OCI-LY1 (cell line): Measurements from ENCODE around the gene GALNT2.
A peak's percentile ranks its signal among the peaks of the same experiment; 100 is the strongest.

Experiments
- H2AFZ ChIP-seq: fragments of 200-600 bp; sonication (generic), shearing (Covaris generic); 2 replicates; pipeline ENCODE4 v1.6.0; 2014; ENCODE audit warnings: antibody characterized with exemption, mild to moderate bottlenecking, low read length
- H3F3A ChIP-seq: fragments of 200-600 bp; sonication (generic), shearing (Covaris generic); 2 replicates; pipeline ENCODE4 v1.6.0; 2014; ENCODE audit warnings: mild to moderate bottlenecking, antibody characterized with exemption, low read length, moderate library complexity; ENCODE audit not compliant: insufficient read depth
- H3K27ac ChIP-seq: fragments of 200-600 bp; sonication (generic); 2 replicates; pipeline ENCODE4 v1.5.1; 2014; ENCODE audit warnings: low read length, mixed run types, mild to moderate bottlenecking, low read depth; ENCODE audit not compliant: poor library complexity, severe bottlenecking
- H3K27me3 ChIP-seq: fragments of 200-600 bp; sonication (generic); 2 replicates; pipeline ENCODE4 v1.6.0; 2014; ENCODE audit warnings: antibody characterized with exemption, mild to moderate bottlenecking, low read length, moderate library complexity; ENCODE audit not compliant: insufficient read depth
- H3K36me3 ChIP-seq: fragments of 200-600 bp; sonication (generic); 2 replicates; pipeline ENCODE4 v1.6.1; 2014; ENCODE audit warnings: mild to moderate bottlenecking, antibody characterized with exemption, low read length, moderate library complexity, mixed read lengths; ENCODE audit not compliant: insufficient read depth
- H3K4me1 ChIP-seq: fragments of 200-600 bp; sonication (generic); 2 replicates; pipeline ENCODE4 v1.5.1; 2014; ENCODE audit warnings: mild to moderate bottlenecking, low read length, moderate library complexity; ENCODE audit not compliant: insufficient read depth, severe bottlenecking
- H3K4me2 ChIP-seq: fragments of 200-600 bp; sonication (generic), shearing (Covaris generic); 2 replicates; pipeline ENCODE4 v1.6.1; 2014; ENCODE audit warnings: low read length
- H3K4me3 ChIP-seq: fragments of 200-600 bp; sonication (generic); 2 replicates; pipeline ENCODE4 v1.5.1; 2014; ENCODE audit warnings: low read length, low read depth, mild to moderate bottlenecking, mixed read lengths; ENCODE audit not compliant: poor library complexity, severe bottlenecking
- H3K79me2 ChIP-seq: fragments of 200-600 bp; shearing (Covaris generic); 2 replicates; pipeline ENCODE4 v1.6.1; 2016; ENCODE audit warnings: mixed run types, low read length, mixed read lengths; ENCODE audit not compliant: insufficient read depth
- H3K9ac ChIP-seq: fragments of 200-600 bp; sonication (generic), shearing (Covaris generic); 2 replicates; pipeline ENCODE4 v1.6.1; 2014; ENCODE audit warnings: mild to moderate bottlenecking, low read length, mixed read lengths
- H3K9me2 ChIP-seq: fragments of 200-600 bp; sonication (generic), shearing (Covaris generic); 2 replicates; pipeline ENCODE4 v1.6.1; 2014; ENCODE audit warnings: low read depth, mild to moderate bottlenecking, low read length, mixed read lengths
- H3K9me3 ChIP-seq: fragments of 200-600 bp; shearing (Covaris generic); 2 replicates; pipeline ENCODE4 v1.6.1; 2014; ENCODE audit warnings: low read length, mixed read lengths
- H4K20me1 ChIP-seq: fragments of 200-600 bp; sonication (generic), shearing (Covaris generic); 2 replicates; pipeline ENCODE4 v1.6.0; 2016; ENCODE audit warnings: mild to moderate bottlenecking, low read length; ENCODE audit not compliant: insufficient read depth
- CTCF ChIP-seq: fragments of 200-600 bp; sonication (generic), shearing (Covaris generic); IDR thresholded peaks from 2 replicates; pipeline ENCODE4 v1.5.1; 2017; ENCODE audit warnings: mild to moderate bottlenecking, antibody characterized with exemption, low read length, moderate library complexity, mixed read lengths
- EZH2 ChIP-seq: fragments of 200-600 bp; sonication (generic), shearing (Covaris generic); IDR thresholded peaks from 2 replicates; pipeline ENCODE4 v1.8.0; 2017; ENCODE audit warnings: borderline replicate concordance, mixed run types, mild to moderate bottlenecking, antibody characterized with exemption, low read length, moderate library complexity, mixed read lengths

Gene GALNT2

GRCh38 chr1:230174041-230174440, 107.0 kb downstream of the GALNT2 start:
- Histone ChIP-seq H3K36me3 (peaks cover 8% of the 10 kb centered on the region; the same call in 1 of the 2 replicates), H3K4me3 (no peak overlapping the region), H3K27ac (peak overlapping the region; percentile 54), H3K79me2 (peaks cover 22% of the 10 kb centered on the region), H2AFZ (no peak overlapping the region), H3K4me1 (peaks cover 60% of the 10 kb centered on the region), H3K9me3 (no peaks in the 10 kb centered on the region), H3K4me2 (no peak overlapping the region), H3K9ac (peak overlapping the region; percentile 16; the same call in 1 of the 2 replicates), H3F3A (no peaks in the 10 kb centered on the region), H3K9me2 (no peaks in the 10 kb centered on the region), H4K20me1 (no peaks in the 10 kb centered on the region), H3K27me3 (no peaks in the 10 kb centered on the region)
- TF ChIP-seq CTCF (no peak), EZH2 (no peak)

- no peak for TF ChIP-seq EZH2
- no peaks in the 10 kb centered on the region for H3F3A ChIP-seq
- H3K4me3 ChIP-seq, result no peak overlapping the region
- H3K4me1 ChIP-seq, result peaks cover 54% of the 10 kb centered on the region
- peak overlapping the region; percentile 54 for H3K27ac ChIP-seq
- peak overlapping the region; percentile 16; the same call in 1 of the 2 replicates for H3K9ac ChIP-seq
- no peaks in the 10 kb centered on the region for H3K27me3 ChIP-seq
- H2AFZ ChIP-seq, result no peak overlapping the region
- peaks cover 17% of the 10 kb centered on the region; the same call in 1 of the 2 replicates for H3K79me2 ChIP-seq
- peak overlapping the region; percentile 6; the same call in 1 of the 2 replicates for H3K4me2 ChIP-seq
- no peaks in the 10 kb centered on the region for H3K9me2 ChIP-seq
- H3K9me3 ChIP-seq, result no peaks in the 10 kb centered on the region
- no peaks in the 10 kb centered on the region for H4K20me1 ChIP-seq
- H3K36me3 ChIP-seq, result peaks cover 13% of the 10 kb centered on the region; the same call in 1 of the 2 replicates
Measured at GRCh38 chr1:230174471-230175162, 107.6 kb downstream of the GALNT2 start.

- H3K27me3 ChIP-seq, result no peaks in the 10 kb centered on the region
- H3K9ac ChIP-seq, result no peak overlapping the region; the same call in 1 of the 2 replicates
- H3K79me2 ChIP-seq, result peaks cover 10% of the 10 kb centered on the region; the same call in 1 of the 2 replicates
- no peaks in the 10 kb centered on the region for H3K9me3 ChIP-seq
- TF ChIP-seq EZH2 (no peak), CTCF (no peak)
- H3K27ac ChIP-seq, result peak overlapping the region; percentile 54
- H3K4me2 ChIP-seq, result peak overlapping the region; percentile 6; the same call in 1 of the 2 replicates
- no peak overlapping the region for H2AFZ ChIP-seq
- H4K20me1 ChIP-seq, result no peaks in the 10 kb centered on the region
- no peaks in the 10 kb centered on the region for H3K9me2 ChIP-seq
- peaks cover 15% of the 10 kb centered on the region; the same call in 1 of the 2 replicates for H3K36me3 ChIP-seq
- no peaks in the 10 kb centered on the region for H3F3A ChIP-seq
- no peak overlapping the region for H3K4me3 ChIP-seq
- peaks cover 48% of the 10 kb centered on the region for H3K4me1 ChIP-seq
Measured at GRCh38 chr1:230175163-230175747, 108.2 kb downstream of the GALNT2 start.
